ENCODE data around the gene TOLLIP.

- TF ChIP-seq CTCF (IDR thresholded peaks at IDR 0.05; ENCODE audit: insufficient read depth, low read length) (no peak), POLR2AphosphoS5 (IDR thresholded peaks at IDR 0.05; ENCODE audit: low read depth) (no peak), REST (IDR thresholded peaks at IDR 0.05; ENCODE audit: insufficient replicate concordance, low read depth) (no peak)
These were observed 33.2 kb downstream of the TOLLIP start for GRCh38 chr11:1276041-1276790.
